Breast epithelium (tissue), 4 donors: Measurements from ENCODE around the gene IPCEF1. TPM values are rescaled to one million over a fixed set of nuclear protein-coding genes. Genes with fewer than 3 reads are reported as not detected.

ENCODE experiments used
- DNase-seq, 2 donors: peaks; one replicate each; pipeline ENCODE4 v3.0.0-alpha.2; 2019; ENCODE audit warnings: low spot score in 2 of 2
- H3K27ac ChIP-seq, 2 donors: fragments of 200-600 bp; sonication (generic) in 1 of 2; one replicate each; pipeline ENCODE4 v1.5.1; 2016 to 2019; ENCODE audit warnings: mild to moderate bottlenecking in 1 of 2
- H3K27me3 ChIP-seq, 2 donors: fragments of 200-600 bp; sonication (generic) in 1 of 2; one replicate each; pipeline versions ENCODE4 v1.5.1 to v1.6.0; 2017 to 2019; ENCODE audit warnings: control low read depth in 1 of 2, mild to moderate bottlenecking in 1 of 2
- H3K36me3 ChIP-seq: fragments of 200-600 bp; one replicate; pipeline ENCODE4 v1.5.1; 2019
- H3K4me1 ChIP-seq, 2 donors: fragments of 200-600 bp; sonication (generic); one replicate each; pipeline ENCODE4 v1.5.1; 2016 to 2019; ENCODE audit warnings: control low read depth in 1 of 2
- H3K4me3 ChIP-seq, 3 donors: fragments of 200-600 bp; sonication (generic); 1 replicate in 2 of 3; 2 replicates in 1 of 3; pipeline ENCODE4 v1.5.1; 2016 to 2019; ENCODE audit warnings: mild to moderate bottlenecking in 3 of 3, moderate library complexity in 2 of 3
- H3K9me3 ChIP-seq, 2 donors: fragments of 200-600 bp; sonication (generic) in 1 of 2; one replicate each; pipeline ENCODE4 v1.5.1; 2016 to 2019; ENCODE audit warnings: control low read depth in 1 of 2
- CTCF ChIP-seq, 3 donors: fragments of 450-650 bp; IDR thresholded peaks; one replicate each; pipeline ENCODE4 v1.5.1; 2016 to 2017; ENCODE audit warnings: antibody characterized with exemption in 3 of 3, mild to moderate bottlenecking in 3 of 3, moderate library complexity in 3 of 3
- POLR2A ChIP-seq: fragments of 450-650 bp; IDR thresholded peaks from one replicate; pipeline ENCODE4 v1.6.1; 2016; ENCODE audit warnings: antibody characterized with exemption, mild to moderate bottlenecking, moderate library complexity
- POLR2AphosphoS5 ChIP-seq, 3 donors: sonication (generic); formaldehyde crosslinking; IDR thresholded peaks; one replicate each; pipeline ENCODE4 v1.6.1; 2017; ENCODE audit warnings: antibody characterized with exemption in 3 of 3
- intact Hi-C: fragments of 100-400 bp; cut with DNase I; formaldehyde crosslinking; loops from one replicate; pipeline ENCODE4 v1.15.1; 2023; ENCODE audit warnings: low total_unique reads
- total RNA-seq, 3 donors: library from RNA; depleted of rRNA; stranded (reverse); fragments of >200 nt; gene quantifications; one replicate each; pipeline ENCODE4 v1.1.0, GENCODE V29; 2016

IPCEF1 gene
- total RNA-seq, 3 donors from 2014 or later, result 3.7 to 6.7 (median 5.6) TPM

DNA sequence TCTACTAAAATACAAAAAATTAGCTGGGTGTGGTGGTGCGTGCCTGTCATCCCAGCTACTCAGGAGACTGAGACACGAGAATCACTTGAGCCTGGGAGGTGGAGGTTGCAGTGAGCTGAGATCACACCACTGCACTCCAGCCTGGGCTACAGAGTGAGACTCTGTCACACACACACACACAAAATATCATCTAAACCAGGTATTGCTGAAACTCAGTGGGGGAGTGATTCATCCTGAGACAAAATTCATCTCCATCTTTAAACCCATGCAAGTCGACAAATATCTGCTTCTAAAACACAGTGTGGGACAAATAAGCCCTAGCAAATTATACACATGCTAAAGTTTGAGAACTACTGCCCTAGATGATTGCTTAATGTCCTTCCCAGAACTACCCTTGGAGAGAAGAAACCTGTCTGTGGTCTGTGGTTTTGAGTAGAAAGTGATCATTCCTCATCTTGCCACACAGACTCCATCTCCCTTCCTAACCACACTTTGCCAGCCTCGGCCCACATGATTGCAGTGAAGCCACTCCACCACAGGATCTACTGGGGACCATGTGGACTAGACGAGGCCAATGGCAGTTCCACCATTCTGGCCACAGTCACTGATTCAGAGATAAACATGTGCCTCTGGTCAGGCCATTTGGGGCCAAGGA is 187.3 kb downstream of the IPCEF1 start:
- TF ChIP-seq CTCF (IDR thresholded peaks at IDR 0.05) (no peak), POLR2AphosphoS5 (IDR thresholded peaks at IDR 0.05) (no peak), POLR2A (no peak)
- H3K36me3 ChIP-seq, result no peaks in the 10 kb centered on the region
- H3K4me1 ChIP-seq, result no peaks in the 10 kb centered on the region
- DNase-seq, result no peak
- H3K27ac ChIP-seq, result no peak overlapping the region
- peaks cover 0 to 4% of the 10 kb centered on the region in 2 donors for H3K9me3 ChIP-seq
- H3K27me3 ChIP-seq, result no peaks in the 10 kb centered on the region
- H3K4me3 ChIP-seq, result no peak overlapping the region
- intact Hi-C loops, result no loop called here

- Histone ChIP-seq H3K4me1 (no peaks in the 10 kb centered on the region), H3K27me3 (no peaks in the 10 kb centered on the region), H3K27ac (no peak overlapping the region), H3K4me3 (no peak overlapping the region), H3K9me3 (no peaks in the 10 kb centered on the region), H3K36me3 (no peaks in the 10 kb centered on the region)
- intact Hi-C loops, result no loop called here
- no peak for DNase-seq
- TF ChIP-seq CTCF (IDR thresholded peaks at IDR 0.05), result no peak
Measured at GRCh38 chr6:154167126-154167525, 189.5 kb downstream of the IPCEF1 start.

DNA sequence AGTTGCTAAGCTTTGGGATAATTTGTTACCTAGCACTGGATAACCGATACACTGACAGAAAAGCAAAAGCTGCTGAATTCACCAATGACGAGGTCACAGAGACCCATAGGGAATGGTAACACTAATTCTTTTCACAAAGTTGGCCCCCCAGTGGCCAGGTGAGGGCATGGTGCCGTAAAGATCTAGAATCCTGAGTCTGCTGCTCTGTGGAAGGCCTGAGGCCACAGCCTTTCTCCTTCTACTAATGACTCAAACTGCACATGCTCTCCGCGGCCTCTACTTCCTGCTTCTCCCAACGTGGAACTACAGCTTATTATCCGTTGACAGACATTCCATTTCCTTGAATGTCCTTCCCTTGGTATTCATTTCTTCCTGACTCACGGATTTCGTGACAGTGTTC is 190.5 kb downstream of the IPCEF1 start:
- Histone ChIP-seq H3K27ac (no peak overlapping the region), H3K4me1 (no peaks in the 10 kb centered on the region), H3K4me3 (no peak overlapping the region), H3K9me3 (no peaks in the 10 kb centered on the region), H3K27me3 (no peaks in the 10 kb centered on the region), H3K36me3 (no peaks in the 10 kb centered on the region)
- intact Hi-C loops, result no loop called here
- DNase-seq, result no peak
- TF ChIP-seq CTCF (IDR thresholded peaks at IDR 0.05), result no peak
- no peak for TF ChIP-seq POLR2AphosphoS5 (IDR thresholded peaks at IDR 0.05)
- TF ChIP-seq POLR2A, result no peak

GRCh38 chr6:154165478-154165877 is 191.1 kb downstream of the IPCEF1 start:
- Histone ChIP-seq H3K9me3 (no peaks in the 10 kb centered on the region), H3K27ac (no peak overlapping the region), H3K4me1 (no peaks in the 10 kb centered on the region), H3K36me3 (no peaks in the 10 kb centered on the region), H3K27me3 (no peaks in the 10 kb centered on the region), H3K4me3 (no peak overlapping the region)
- TF ChIP-seq POLR2AphosphoS5 (IDR thresholded peaks at IDR 0.05) (no peak), POLR2A (no peak), CTCF (IDR thresholded peaks at IDR 0.05) (no peak)
- intact Hi-C loops, result no loop called here
- no peak for DNase-seq

GRCh38 chr6:154164397-154164796 is 192.2 kb downstream of the IPCEF1 start:
- Histone ChIP-seq H3K27ac (peak overlapping the region; percentile 20 to 51), H3K27me3 (no peaks in the 10 kb centered on the region), H3K36me3 (no peaks in the 10 kb centered on the region), H3K4me3 (peak overlapping the region in 1 of 3 donors; percentile 19), H3K9me3 (no peaks in the 10 kb centered on the region), H3K4me1 (no peaks in the 10 kb centered on the region)
- intact Hi-C loops, result no loop called here
- TF ChIP-seq CTCF (IDR thresholded peaks at IDR 0.05) (no peak), POLR2AphosphoS5 (IDR thresholded peaks at IDR 0.05) (peak in 1 of 3 donors; percentile 32)
- DNase-seq, result peak in 1 of 2 donors; percentile 66
